ENCODE measurements around the gene HOXD8.

HOXD8 gene

GRCh38 chr2:176174824-176175708 lies 45.6 kb downstream of the HOXD8 start:
- peak in 1 of 2 experiments; percentile 34 for DNase-seq

GRCh38 chr2:176175709-176176607 lies 46.5 kb downstream of the HOXD8 start:
- no peak for DNase-seq

- no peak for DNase-seq
Observed at GRCh38 chr2:176177580-176178037, 48.1 kb downstream of the HOXD8 start.

GRCh38 chr2:176178038-176178756 lies 48.7 kb downstream of the HOXD8 start:
- no peak for DNase-seq

GRCh38 chr2:176178757-176179295 lies 49.3 kb downstream of the HOXD8 start:
- no peak for DNase-seq

GRCh38 chr2:176181551-176181950 lies 52.0 kb downstream of the HOXD8 start:
- no peak for DNase-seq

All from stimulated activated CD4-positive, alpha-beta T cell treated with anti-CD3 and anti-CD28 coated beads, Interleukin-4, amount 100 ng/mL, for 4 hours (primary cell).